HCT116 (cell line): ENCODE measurements around the gene PRRX2. TPM values are rescaled to one million over a fixed set of nuclear protein-coding genes. Genes with fewer than 3 reads are reported as not detected.

Source experiments
- ATAC-seq: fragments of 200-7000 bp; cut with Tn5 transposase; 2 replicates; pipeline ENCODE4 v1.9.1; 2020; ENCODE audit warnings: mild to moderate bottlenecking, moderate library complexity
- BruUV-seq: library from RNA; stranded (reverse); fragments of 400-500 nt; replicated peaks from 2 replicates; lab custom pipeline; 2021; lab: Mats Ljungman, UMichigan
- CTCF ChIA-PET: fragments of 300-600 bp; sonication (Branson Sonifier 250); formaldehyde crosslinking; loops from one replicate; lab custom pipeline; 2021; ENCODE audit warnings: antibody characterized with exemption; lab: Charles Lee
- POLR2A ChIA-PET: fragments of 300-600, 350-600 bp; sonication (Branson Sonifier 250); formaldehyde crosslinking; loops from one replicate; lab custom pipeline; 2021; ENCODE audit warnings: antibody characterized with exemption; lab: Charles Lee
- RAD21 ChIA-PET, 2 experiments: fragments of 300-600 bp; sonication (Branson Sonifier 250); formaldehyde crosslinking; loops; one replicate each; lab custom pipeline; 2023; ENCODE audit warnings: low total read pairs in 2 of 2; ENCODE audit not compliant: uncharacterized antibody in 2 of 2, unreplicated experiment in 2 of 2, low non-redundant PET in 1 of 2; lab: Charles Lee
- DNase-seq: peaks from one replicate; pipeline ENCODE4 v3.0.0-alpha.2; 2010; ENCODE audit warnings: low read depth, low spot score
- H2AFZ ChIP-seq: fragments of 200-600 bp; shearing (Covaris generic), sonication (generic); 2 replicates; pipeline ENCODE4 v1.6.1; 2017; ENCODE audit warnings: low read depth, mixed run types, mixed read lengths, antibody characterized with exemption, low read length; ENCODE audit not compliant: poor library complexity, severe bottlenecking
- H3K27ac ChIP-seq: 2 replicates; pipeline ENCODE4 v1.5.1; 2012; ENCODE audit warnings: low read depth, low read length
- H3K27me3 ChIP-seq: fragments of 200-600 bp; sonication (generic); 2 replicates; pipeline ENCODE4 v1.6.1; 2016; ENCODE audit warnings: mixed run types, low read length, mixed read lengths; ENCODE audit not compliant: insufficient read depth
- H3K36me3 ChIP-seq, 2 experiments: fragments of 200-500 bp in 1 of 2; fragments of 200-600 bp in 1 of 2; sonication (Bioruptor generic) in 1 of 2; sonication (generic) in 1 of 2; 2 replicates each; pipeline versions ENCODE4 v1.5.1 to v1.6.1; 2014 to 2016; ENCODE audit warnings: low read length in 2 of 2, inconsistent platforms in 1 of 2, mixed read lengths in 1 of 2, mixed run types in 1 of 2; ENCODE audit not compliant: insufficient read depth in 2 of 2, control insufficient read depth in 1 of 2
- H3K4me1 ChIP-seq, 2 experiments: fragments of 200-600 bp in 1 of 2; sonication (generic) in 1 of 2; 2 replicates each; pipeline versions ENCODE4 v1.5.1 to v1.6.1; 2012 to 2017; ENCODE audit warnings: low read length in 2 of 2, inconsistent platforms in 1 of 2, mild to moderate bottlenecking in 1 of 2, mixed read lengths in 1 of 2, mixed run types in 1 of 2, moderate library complexity in 1 of 2; ENCODE audit not compliant: insufficient read depth in 2 of 2, control insufficient read depth in 1 of 2
- H3K4me2 ChIP-seq: fragments of 200-600 bp; sonication (generic); 2 replicates; pipeline ENCODE4 v1.6.1; 2017; ENCODE audit warnings: mixed run types, low read length, mixed read lengths
- H3K4me3 ChIP-seq, 2 experiments: fragments of 200-600 bp in 1 of 2; sonication (generic) in 1 of 2; replicated peaks in 1 of 2; 2 replicates each; pipeline ENCODE4 v1.5.1; 2011 to 2016; ENCODE audit warnings: low read length in 2 of 2, control low read depth in 1 of 2, low read depth in 1 of 2, mild to moderate bottlenecking in 1 of 2, mixed read lengths in 1 of 2, mixed run types in 1 of 2
- H3K79me2 ChIP-seq: fragments of 200-600 bp; sonication (generic); 2 replicates; pipeline ENCODE4 v1.6.1; 2017; ENCODE audit warnings: mild to moderate bottlenecking, mixed run types, low read length, moderate library complexity, mixed read lengths; ENCODE audit not compliant: insufficient read depth
- H3K9ac ChIP-seq: fragments of 200-600 bp; sonication (generic); 2 replicates; pipeline ENCODE4 v1.6.1; 2016; ENCODE audit warnings: low read length, mixed read lengths
- H3K9me2 ChIP-seq: fragments of 200-600 bp; sonication (generic), shearing (Covaris generic); 2 replicates; pipeline ENCODE4 v1.6.1; 2017; ENCODE audit warnings: mixed run types, mild to moderate bottlenecking, moderate library complexity; ENCODE audit not compliant: insufficient read depth
- H3K9me3 ChIP-seq, 2 experiments: fragments of 200-500 bp in 1 of 2; fragments of 200-600 bp in 1 of 2; sonication (Bioruptor generic) in 1 of 2; sonication (generic) in 1 of 2; 2 replicates each; pipeline ENCODE4 v1.6.1; 2014 to 2017; ENCODE audit warnings: low read length in 2 of 2, mixed read lengths in 2 of 2, inconsistent platforms in 1 of 2, low read depth in 1 of 2, mild to moderate bottlenecking in 1 of 2, mixed run types in 1 of 2, moderate library complexity in 1 of 2; ENCODE audit not compliant: control insufficient read depth in 1 of 2, insufficient read depth in 1 of 2
- H4K20me1 ChIP-seq: fragments of 200-600 bp; sonication (generic), shearing (Covaris generic); 2 replicates; pipeline ENCODE4 v1.6.1; 2017; ENCODE audit warnings: mixed run types, mild to moderate bottlenecking, moderate library complexity; ENCODE audit not compliant: insufficient read depth
- ATF3 ChIP-seq: IDR thresholded peaks from 2 replicates; pipeline ENCODE4 v1.6.1; 2012
- CBX3 ChIP-seq: IDR thresholded peaks from 2 replicates; pipeline ENCODE4 v1.6.1; 2012; ENCODE audit warnings: low read depth
- CEBPB ChIP-seq: IDR thresholded peaks from 2 replicates; pipeline ENCODE4 v1.6.1; 2012; ENCODE audit warnings: low read depth
- EGR1 ChIP-seq: IDR thresholded peaks from 2 replicates; pipeline ENCODE4 v1.6.1; 2012; ENCODE audit warnings: low read depth
- ELF1 ChIP-seq: IDR thresholded peaks from 2 replicates; pipeline ENCODE4 v1.6.1; 2012; ENCODE audit warnings: low read depth, borderline replicate concordance
- FOSL1 ChIP-seq: IDR thresholded peaks from 2 replicates; pipeline ENCODE4 v1.6.1; 2012; ENCODE audit warnings: low read depth
- JUND ChIP-seq: IDR thresholded peaks from 2 replicates; pipeline ENCODE4 v1.6.1; 2012
- MAX ChIP-seq: IDR thresholded peaks from 2 replicates; pipeline ENCODE4 v1.6.1; 2012
- POLR2A ChIP-seq: IDR thresholded peaks from 2 replicates; pipeline ENCODE4 v1.7.0; 2011; ENCODE audit warnings: borderline replicate concordance; ENCODE audit not compliant: insufficient read depth, insufficient read length; ENCODE audit errors: extremely low read depth
- REST ChIP-seq: IDR thresholded peaks from 2 replicates; pipeline ENCODE4 v1.6.1; 2012; ENCODE audit warnings: low read depth
- ZBTB33 ChIP-seq: IDR thresholded peaks from 2 replicates; pipeline ENCODE4 v1.6.1; 2011; ENCODE audit warnings: mild to moderate bottlenecking, low read length, moderate library complexity; ENCODE audit not compliant: insufficient replicate concordance; ENCODE audit errors: extremely low read depth
- intact Hi-C: fragments of 100-400 bp; cut with micrococcal nuclease; formaldehyde crosslinking; loops from 2 replicates; pipeline ENCODE4 v1.10.0; 2022
- total RNA-seq: library from RNA; stranded (reverse); gene quantifications from one replicate; pipeline ENCODE4 v1.2.1, GENCODE V29; 2021; ENCODE audit not compliant: unreplicated experiment

PRRX2 gene
- total RNA-seq, 1 experiment from 2014 or later = 25.5 TPM

GRCh38 chr9:129749575-129749974 is 84.1 kb downstream of the PRRX2 start:
- no TSS peak for BruUV-seq
- ChIA-PET RAD21 (no interaction called here), POLR2A (no interaction called here), CTCF (interaction anchor here (1.0 to 1.4 kb wide), 1 partner anchor 12 kb away, joined by 4 to 6 read pairs; no protein-coding TSS in a partner anchor)
- no peaks in the 10 kb centered on the region for H3K9me2 ChIP-seq
- no peaks in the 10 kb centered on the region for H4K20me1 ChIP-seq
- H3K36me3 ChIP-seq = no peaks in the 10 kb centered on the region
- H2AFZ ChIP-seq = no peak overlapping the region
- no peak for ATAC-seq
- TF ChIP-seq EGR1 (no peak), MAX (no peak), JUND (no peak), POLR2A (no peak), REST (no peak), ELF1 (no peak), ATF3 (no peak), CEBPB (no peak), CBX3 (no peak), FOSL1 (no peak), ZBTB33 (no peak)
- H3K79me2 ChIP-seq = no peaks in the 10 kb centered on the region
- peaks cover 26 to 46% of the 10 kb centered on the region in 2 experiments for H3K4me1 ChIP-seq
- no peak overlapping the region for H3K27ac ChIP-seq
- DNase-seq = no peak
- no peak overlapping the region for H3K4me3 ChIP-seq
- no peaks in the 10 kb centered on the region for H3K9me3 ChIP-seq
- intact Hi-C loops = no loop called here
- no peak overlapping the region for H3K9ac ChIP-seq
- no peaks in the 10 kb centered on the region for H3K27me3 ChIP-seq
- H3K4me2 ChIP-seq = no peak overlapping the region
